DLD1 (cell line): ENCODE results near the gene DUSP28.

ENCODE experiments used
- in situ Hi-C: cut with HindIII; loops from 2 replicates; pipeline ENCODE4 v1.10.0; 2017; ENCODE audit warnings: low sequenced_read_pairs

DUSP28 gene

DNA sequence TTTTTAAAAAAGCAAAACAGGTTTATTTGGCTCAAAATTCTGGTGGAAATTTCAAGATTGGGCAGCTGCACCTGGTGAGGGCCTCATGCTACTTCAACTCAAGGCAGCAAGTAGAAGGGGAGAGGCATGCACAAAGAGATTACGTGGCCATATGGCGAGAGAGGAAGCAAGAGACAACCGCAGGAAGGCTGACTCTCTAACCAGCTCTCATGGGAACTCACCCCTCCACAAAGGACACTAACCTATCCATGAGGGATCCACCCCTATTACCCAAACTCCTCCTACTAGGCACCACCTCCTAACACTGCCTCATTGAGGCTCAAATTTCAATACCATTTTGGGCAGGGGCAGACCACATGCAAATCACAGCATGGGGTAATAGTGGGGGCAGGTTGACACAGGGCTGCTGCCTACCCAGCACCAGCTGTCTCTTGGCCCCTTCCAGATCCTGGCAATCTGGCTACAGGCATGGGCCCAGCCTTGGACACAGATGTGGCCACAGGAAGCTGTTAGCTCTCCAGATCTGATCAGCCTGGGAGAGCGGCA is 24.4 kb downstream of the DUSP28 start:
- in situ Hi-C loops = no loop called here

DNA sequence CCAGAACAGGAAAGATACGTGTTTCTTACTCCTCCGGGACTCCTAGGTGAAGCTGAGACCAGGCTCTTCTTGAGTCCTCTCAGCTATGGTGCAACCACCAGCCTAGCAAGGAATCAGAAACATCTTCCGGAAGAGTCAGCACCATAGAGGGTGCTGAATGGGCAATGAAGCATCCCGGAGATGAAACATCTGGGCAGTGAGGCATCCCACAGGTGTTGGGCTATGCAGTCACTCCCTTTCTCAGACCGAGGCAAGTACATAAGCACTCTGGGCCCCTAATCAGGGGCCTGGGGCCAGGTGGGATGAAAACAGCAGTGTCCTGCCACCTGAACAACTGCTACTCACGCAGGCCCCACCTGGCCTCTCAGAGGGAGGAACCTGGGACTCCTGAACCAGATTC is 24.9 kb downstream of the DUSP28 start:
- in situ Hi-C loops = no loop called here

DNA sequence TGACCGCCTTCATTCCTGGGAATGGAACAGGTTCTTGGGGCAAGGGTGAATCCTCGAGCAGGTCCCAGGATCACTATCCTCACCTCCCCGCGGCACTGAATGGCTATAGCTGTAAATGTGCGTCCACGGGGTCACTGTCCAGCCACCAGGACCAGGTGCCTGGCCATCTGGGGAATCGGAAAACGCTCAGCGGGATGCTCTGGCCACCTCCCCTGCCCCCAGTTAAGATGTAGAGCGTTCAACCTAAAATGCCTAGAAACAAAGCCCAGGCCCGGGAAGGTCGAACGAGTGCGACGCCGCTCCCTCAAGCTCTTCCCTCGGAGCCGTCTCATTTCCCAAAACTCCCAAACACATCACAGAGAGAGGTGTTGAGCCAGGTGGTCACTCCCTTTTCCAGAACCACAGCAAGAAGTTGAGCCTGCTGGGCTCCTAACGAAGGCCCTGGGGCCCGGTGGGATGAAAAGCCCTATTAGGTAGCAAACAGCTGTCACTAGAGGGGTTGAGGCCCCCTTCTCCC is 25.6 kb downstream of the DUSP28 start:
- in situ Hi-C loops = no loop called here

DNA sequence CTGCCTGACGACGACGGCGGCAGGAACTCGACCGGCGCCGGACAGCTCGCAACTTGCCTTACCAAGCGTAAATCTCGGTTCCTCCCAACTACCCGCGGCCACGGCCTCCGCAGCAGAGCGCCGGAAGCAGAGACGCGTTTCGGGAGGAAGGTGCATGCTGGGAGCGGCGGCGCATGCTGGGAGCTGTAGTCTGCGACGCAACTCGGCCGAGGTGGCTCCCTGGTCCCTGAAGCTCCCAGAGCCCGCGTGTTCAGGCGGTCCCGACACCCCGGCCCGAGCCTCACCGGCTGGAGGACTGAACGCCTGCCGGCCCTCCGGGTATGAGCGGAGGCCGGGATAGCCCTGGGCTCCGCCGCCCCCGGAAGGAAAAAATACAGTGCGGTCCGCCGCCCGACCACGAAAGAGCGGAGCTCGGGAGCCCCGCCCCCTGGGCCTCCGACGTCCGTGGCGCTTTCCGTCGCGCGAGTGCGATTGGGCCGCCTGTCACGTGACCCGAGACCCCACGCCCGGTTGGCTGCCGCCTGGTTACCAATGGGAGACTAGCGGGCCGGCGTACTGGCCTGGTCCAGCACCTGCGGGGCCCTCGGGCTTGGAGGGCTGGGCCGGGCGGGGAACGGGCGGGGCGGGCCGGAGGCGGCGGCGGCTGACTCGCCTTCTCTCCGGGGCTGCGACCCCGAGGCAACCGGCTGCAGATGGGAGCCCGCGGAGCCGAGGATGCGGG is 26.2 kb downstream of the DUSP28 start, which contains the start of gene CAPN10:
Gene CAPN10, plus strand, starts transcription at position 537 of the 721 bp plus-strand sequence. Its CDS starts 178 bp downstream, at position 715.
- in situ Hi-C loops = no loop called here

DNA sequence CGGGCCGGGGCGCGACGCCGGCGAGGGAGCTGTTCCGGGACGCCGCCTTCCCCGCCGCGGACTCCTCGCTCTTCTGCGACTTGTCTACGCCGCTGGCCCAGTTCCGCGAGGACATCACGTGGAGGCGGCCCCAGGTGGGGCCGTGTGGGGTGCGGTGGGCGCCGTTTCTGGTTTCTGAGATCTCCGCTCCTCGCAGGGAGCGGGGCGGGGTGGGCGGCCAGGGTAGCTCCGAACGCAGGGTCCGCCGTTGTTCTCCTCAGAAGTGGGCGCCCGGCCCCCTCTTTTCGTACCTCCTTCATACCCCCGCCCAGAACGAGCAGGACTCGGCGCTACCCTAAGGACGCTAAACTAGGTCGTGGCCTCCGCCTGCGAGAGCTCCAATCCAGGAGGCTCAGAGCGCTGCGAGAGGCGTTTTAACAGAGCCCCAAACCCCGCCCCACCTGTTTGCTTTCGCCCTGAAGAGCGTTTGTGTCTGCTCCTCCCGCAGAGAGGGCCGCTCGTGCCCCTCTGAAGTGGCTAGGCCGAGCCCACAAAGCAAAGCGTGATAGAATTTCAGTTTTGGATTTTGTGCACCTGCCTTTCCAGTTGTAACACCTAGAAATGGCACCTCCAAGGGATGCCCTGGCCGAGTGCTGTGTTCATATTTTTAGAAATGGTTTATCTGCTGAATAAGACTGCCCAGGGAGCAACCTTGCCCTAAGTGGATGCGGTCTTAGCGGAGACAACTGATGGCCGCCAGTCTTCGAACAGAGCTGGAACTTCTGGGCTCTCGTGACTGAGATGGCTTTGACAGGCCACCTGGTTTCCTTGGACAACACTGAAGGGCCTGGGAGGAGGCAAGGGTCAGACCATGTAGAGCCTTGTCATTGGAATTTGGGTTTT is 27.0 kb downstream of the DUSP28 start:
- in situ Hi-C loops = no loop called here

DNA sequence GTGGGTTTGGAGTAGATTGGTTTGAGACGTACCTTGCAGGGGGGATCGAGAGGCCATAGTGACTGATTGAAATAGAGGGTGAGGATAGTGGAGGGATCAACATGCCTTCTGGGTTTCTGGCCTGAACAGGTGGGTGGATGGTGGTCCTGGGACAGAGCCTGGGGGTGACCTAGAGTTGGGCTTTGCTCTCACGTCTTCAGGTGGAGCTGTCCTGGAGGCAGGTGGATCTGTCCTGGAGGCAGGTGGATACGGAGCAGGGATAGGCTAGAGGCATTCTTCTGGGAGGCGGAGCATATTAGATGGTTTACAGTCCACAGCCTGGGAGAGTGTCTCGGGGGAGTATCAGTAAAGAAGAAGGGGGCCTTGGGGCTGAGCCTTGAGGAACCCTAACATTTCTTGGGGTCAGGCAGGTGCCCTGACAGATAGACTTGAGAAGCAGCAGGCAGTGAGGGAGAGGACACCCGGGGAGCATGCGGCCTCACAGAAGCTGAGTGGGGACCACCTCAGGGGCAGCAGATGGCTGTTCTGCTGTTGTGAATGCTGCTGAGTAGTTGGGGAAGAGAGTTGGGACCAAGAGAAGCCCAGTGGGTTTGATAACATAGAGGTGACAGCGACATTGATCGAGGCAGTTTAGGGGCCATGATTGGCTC is 28.0 kb downstream of the DUSP28 start:
- in situ Hi-C loops = no loop called here

DNA sequence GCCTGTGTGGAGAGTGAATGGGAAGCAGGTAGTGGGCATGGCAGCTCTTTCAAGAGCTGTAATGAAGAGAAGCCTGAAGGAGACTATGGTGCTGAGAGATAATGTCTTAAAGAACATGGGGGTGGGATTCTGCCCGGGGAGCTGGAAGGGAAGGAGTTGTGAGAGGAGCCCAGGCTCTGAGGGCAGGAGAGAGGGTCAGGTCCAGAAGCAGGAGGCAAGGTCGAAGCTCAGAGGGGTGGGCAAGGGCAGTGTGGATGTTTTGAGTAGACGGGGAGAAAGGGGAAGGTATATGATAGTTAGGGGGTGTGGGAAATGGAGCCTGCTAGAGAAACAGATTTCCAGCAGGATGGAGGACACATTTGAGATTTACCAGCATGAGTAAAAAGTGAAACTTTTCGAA is 28.5 kb downstream of the DUSP28 start:
- in situ Hi-C loops = no loop called here

DNA sequence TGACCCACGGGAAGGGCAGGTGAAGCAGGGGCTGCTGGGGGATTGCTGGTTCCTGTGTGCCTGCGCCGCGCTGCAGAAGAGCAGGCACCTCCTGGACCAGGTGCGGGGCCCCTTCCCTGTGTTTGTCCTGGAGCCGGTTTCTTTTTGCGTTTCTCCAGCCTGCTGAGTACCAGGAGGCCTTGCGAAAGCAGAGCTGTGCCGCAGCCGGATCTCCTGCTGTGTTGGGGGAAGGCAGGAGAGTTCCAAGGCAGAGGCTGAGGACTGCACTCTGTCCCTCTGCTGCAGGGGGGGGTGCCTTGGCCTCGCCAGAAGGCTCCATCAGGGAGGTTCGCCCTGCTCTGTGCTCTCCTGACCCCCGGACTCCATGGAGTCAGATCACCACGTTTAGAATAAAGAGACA is 29.2 kb downstream of the DUSP28 start:
- in situ Hi-C loops = no loop called here

DNA sequence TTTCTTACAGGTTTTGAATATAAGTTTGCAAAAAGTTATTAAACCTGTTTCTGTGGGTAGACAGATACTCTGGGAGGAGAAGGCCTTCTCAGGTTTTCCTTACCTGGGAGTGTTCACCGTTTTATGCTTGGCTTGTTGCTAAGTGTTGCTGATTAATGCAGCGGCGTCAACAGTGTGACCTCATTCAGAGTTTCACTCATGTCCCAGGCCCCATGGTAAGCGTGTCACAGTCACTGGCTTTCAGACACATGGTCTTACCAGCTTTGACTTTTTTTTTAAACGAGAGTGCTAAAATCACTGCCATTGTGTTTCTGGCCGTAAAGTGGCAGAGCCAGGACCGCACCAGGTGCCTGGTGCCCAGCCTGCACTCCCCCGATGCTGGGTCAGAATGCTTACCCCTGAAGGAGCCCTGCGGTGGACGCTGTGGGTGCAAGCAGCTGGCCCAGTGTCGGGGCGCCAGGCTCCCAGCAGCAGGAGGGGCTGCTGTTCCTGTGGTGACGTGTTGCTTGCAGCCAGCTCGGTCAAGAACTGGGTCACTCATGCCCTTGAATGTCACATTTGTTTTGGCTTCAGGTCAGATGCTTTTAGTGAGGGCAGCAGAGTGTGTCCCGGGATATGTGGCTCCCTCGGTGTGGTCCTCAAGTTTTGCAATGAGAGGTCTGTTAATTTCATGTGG is 29.8 kb downstream of the DUSP28 start:
- in situ Hi-C loops = no loop called here

DNA sequence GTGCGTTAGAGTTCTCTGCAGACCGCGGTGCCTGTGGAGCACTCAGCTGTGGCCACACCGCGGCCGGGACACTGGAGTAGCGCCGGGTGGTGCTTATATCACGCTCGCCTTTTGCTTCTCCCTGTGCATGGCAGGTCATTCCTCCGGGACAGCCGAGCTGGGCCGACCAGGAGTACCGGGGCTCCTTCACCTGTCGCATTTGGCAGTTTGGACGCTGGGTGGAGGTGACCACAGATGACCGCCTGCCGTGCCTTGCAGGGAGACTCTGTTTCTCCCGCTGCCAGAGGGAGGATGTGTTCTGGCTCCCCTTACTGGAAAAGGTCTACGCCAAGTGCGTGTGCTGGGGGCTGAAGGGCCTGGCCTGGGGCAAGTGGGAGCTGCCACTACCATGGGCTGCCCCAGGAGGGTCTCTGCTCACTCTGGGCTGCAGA is 30.5 kb downstream of the DUSP28 start:
- in situ Hi-C loops = no loop called here

DNA sequence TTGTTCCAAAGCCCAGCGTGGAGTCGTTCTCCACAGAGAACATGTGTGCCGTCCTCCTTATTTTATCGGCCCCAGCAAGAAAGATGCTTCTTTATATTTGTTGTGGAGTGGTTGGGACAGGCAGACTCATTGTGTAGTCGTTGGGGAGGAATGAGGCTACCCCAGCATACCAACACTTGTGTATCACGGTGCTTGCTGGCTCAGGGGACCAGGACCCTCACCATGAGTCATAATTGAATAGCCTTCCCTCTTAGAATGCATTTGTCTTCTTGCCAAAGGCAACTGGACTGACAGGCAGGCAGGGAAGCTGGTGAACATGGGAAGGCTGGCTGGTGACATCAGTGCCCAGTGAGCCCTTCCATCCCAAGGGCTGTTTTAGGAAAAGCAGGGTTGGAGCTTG is 31.1 kb downstream of the DUSP28 start:
- in situ Hi-C loops = no loop called here

DNA sequence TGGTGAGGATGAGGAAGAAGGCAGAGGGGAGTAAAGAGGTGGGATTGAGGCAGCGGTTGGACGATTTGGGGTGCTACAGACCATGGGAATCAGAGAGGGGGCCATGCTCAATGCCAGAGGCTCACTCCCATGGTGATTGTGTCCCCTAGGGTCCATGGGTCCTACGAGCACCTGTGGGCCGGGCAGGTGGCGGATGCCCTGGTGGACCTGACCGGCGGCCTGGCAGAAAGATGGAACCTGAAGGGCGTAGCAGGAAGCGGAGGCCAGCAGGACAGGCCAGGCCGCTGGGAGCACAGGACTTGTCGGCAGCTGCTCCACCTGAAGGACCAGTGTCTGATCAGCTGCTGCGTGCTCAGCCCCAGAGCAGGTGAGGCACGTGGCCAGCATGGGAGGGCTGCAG is 31.6 kb downstream of the DUSP28 start:
- in situ Hi-C loops = no loop called here

DNA sequence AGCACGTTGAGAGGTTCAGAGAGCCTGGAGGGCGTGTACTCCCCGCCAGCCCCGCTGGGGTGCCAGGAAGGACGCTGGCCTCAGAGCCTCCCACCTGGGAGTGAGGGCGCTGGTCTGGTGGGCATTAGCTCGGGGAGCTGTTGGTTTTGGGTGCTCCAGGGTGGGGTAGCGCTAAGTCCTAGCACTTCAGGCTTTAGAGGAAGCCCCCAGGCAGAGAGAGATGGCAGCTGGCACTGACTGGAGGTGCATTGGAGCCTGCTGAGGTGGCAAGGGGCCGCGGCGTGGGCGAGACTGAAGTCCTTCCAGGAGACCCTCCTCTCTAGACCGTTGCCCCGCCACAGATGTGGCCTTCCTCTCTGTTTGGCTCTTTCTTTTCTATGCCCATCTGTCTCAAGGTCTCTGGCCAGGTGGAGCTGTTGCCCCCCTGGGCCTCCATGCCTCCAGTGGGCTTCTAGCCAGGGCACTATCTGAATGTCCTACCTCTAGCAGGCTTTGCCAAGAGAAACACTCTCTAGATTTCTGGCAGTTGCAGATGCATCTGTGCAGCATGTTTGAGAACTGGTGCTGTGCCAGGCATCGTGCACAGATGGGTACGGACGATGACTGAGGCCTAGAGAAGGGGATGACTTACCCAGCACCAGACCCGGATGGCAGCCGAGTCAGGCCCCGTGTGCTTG is 33.0 kb downstream of the DUSP28 start:
- in situ Hi-C loops = no loop called here

DNA sequence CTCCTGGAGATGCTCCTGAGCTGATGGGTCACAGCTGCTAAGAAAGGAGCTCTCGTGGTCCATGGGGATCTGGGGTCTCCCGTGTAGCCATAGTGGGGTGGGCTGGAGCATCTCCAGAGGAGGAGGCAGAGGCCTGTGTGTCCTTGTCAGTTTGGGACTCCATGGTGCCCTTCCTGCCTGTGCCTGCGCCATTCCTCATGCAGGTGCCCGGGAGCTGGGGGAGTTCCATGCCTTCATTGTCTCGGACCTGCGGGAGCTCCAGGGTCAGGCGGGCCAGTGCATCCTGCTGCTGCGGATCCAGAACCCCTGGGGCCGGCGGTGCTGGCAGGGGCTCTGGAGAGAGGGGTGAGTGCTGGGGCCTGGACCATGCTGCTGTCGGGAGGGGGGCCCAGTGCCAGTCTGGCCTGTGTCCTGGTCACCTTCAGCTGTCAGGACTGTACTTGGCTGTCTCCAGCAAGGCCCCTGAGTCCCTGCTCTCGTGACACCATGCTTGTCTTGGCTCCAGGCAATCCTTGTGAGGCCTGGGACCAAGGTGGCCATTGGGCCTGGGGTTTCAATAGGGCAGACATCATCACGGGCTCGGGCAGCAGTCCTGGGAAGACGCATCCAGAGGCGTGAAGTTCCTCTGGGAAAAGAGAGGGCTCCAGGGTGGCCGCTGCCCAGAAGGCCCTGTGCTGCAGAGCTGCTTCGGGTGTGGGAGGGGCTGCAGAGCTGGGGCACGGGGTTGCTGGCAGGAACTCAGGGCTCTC is 33.7 kb downstream of the DUSP28 start:
- in situ Hi-C loops = no loop called here

DNA sequence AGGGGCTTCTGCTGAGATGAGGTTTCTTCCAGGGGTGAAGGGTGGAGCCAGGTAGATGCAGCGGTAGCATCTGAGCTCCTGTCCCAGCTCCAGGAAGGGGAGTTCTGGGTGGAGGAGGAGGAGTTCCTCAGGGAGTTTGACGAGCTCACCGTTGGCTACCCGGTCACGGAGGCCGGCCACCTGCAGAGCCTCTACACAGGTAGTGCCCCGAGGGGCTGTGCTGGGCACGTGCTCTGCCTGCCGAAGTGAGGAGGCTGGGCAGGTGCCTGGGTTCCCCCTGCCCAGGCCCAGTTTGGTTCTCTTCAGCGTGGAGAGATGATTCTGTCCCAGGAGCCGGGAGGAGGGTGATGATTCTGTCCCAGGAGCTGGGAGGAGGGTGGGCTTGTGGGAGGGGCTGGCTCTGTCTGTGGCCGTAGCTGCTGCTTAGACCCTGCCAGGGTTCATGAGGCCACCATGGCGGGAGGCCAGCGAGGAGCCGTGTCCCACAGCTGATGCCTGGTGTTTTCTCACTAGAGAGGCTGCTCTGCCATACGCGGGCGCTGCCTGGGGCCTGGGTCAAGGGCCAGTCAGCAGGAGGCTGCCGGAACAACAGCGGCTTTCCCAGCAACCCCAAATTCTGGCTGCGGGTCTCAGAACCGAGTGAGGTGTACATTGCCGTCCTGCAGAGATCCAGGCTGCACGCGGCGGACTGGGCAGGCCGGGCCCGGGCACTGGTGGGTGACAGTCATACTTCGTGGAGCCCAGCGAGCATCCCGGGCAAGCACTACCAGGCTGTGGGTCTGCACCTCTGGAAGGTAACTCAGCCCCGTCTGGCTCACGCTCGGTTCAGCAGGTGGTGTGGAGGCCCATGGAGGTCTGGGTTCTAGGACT is 34.6 kb downstream of the DUSP28 start:
- in situ Hi-C loops = no loop called here

DNA sequence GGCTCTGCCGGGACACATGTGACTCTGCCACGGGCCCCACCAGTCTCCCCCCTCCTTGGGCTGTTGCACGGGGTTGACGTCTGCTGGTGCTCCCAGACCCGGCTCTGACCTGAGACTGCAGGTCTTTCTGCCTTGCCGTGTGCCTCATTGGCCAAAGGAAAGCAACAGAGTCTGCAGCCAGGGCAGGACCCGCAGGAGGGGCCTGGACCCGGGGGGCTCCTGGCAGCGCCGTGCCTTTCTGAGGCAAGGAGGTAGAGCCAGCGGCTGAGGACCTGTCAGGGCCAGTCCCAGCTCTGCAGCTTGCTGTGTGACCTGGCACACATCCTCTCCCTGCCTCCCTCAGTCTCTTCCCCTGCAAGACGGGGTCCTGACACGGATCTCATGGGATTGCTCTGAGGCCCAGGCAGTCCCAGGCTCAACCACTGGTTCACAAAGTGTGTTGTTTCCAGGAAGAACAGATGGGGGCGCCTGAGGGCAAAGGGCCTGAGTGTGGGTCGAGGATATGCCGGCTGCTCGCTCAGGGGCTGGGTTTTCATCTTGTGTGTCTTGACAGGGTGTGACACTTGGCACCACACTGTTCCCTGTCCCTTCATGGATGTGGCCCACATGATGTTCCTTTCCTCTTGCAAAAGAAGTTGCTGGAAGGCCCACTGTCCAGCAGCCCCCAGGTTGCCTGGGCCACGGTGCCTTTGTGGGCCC is 35.4 kb downstream of the DUSP28 start:
- in situ Hi-C loops = no loop called here

DNA sequence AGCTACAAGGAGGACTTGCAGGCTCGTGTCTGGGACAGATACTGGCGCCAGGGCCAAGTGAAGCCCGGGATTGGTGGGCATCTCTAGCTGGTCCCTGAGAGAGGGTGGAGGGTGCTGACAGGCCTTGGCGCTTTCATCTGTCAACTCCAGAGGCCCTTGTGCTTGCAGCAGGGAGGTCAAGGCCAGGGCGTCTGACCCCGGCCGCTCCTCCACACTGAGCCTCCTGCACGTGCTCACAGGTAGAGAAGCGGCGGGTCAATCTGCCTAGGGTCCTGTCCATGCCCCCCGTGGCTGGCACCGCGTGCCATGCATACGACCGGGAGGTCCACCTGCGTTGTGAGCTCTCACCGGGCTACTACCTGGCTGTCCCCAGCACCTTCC is 35.9 kb downstream of the DUSP28 start:
- in situ Hi-C loops = no loop called here

DNA sequence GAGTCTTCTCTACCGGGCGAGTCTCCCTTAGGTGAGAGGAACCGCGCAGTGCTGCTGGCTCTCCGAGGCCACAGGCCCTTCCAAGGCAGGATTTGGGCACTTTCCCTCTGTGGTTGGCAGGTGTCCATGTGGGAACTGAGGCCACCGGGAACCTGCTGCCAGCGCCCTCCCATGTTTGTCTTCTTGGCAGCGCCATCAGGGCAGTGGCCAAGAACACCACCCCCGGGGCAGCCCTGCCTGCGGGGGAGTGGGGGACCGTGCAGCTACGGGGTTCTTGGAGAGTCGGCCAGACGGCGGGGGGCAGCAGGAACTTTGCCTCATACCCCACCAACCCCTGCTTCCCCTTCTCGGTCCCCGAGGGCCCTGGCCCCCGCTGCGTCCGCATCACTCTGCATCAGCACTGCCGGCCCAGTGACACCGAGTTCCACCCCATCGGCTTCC is 36.4 kb downstream of the DUSP28 start:
- in situ Hi-C loops = no loop called here
